K562 (cell line): ENCODE measurements around the gene SLC39A5. TPM values are rescaled to one million over a fixed set of nuclear protein-coding genes. Genes with fewer than 3 reads are reported as not detected.

ENCODE experiments used
- ATAC-seq: fragments of 200-7000 bp; cut with Tn5 transposase; 3 replicates; pipeline ENCODE4 v1.9.1; 2020; ENCODE audit warnings: moderate library complexity
- BruUV-seq: library from RNA; stranded (reverse); fragments of 400-500 nt; replicated peaks from 2 replicates; lab custom pipeline; 2021; lab: Mats Ljungman, UMichigan
- CTCF ChIA-PET: fragments of 300-600 bp; formaldehyde crosslinking; extraction: SDS; loops from one replicate; lab custom pipeline; 2021; ENCODE audit warnings: low intra/inter-chr PET ratio; lab: Yijun Ruan, JAX
- POLR2A ChIA-PET: fragments of 300-600, 350-650 bp; sonication (Branson Sonifier 250); formaldehyde crosslinking; extraction: SDS; loops from one replicate; lab custom pipeline; 2021; ENCODE audit warnings: antibody characterized with exemption, inconsistent platforms; lab: Yijun Ruan, JAX
- DNase-seq, 4 experiments: peaks; one replicate each; pipeline versions ENCODE4 v3.0.0 to v3.0.0-alpha.2; 2011 to 2018; ENCODE audit warnings: low spot score in 3 of 4, mixed read lengths in 3 of 4; ENCODE audit errors: extremely low read depth in 1 of 4
- FAIRE-seq: peaks from 2 replicates; lab custom pipeline; 2011; peaks lifted over from hg19 to GRCh38; lab: Jason Lieb, UNC
- H2AFZ ChIP-seq: 2 replicates; pipeline ENCODE4 v1.6.0; 2011; ENCODE audit warnings: low read depth, low read length, control low read depth, inconsistent platforms
- H3K27ac ChIP-seq: fragments of 200-600 bp; 3 replicates; pipeline ENCODE4 v1.8.0; 2011; ENCODE audit warnings: low read depth, mild to moderate bottlenecking, control low read depth, inconsistent platforms, low read length, moderate library complexity, mixed read lengths; ENCODE audit errors: extremely low read depth
- H3K27me3 ChIP-seq, 2 experiments: fragments of 300-600 bp in 1 of 2; 2 replicates in 1 of 2; 3 replicates in 1 of 2; pipeline versions ENCODE4 v1.6.0 to v1.8.0; 2011; ENCODE audit warnings: inconsistent platforms in 2 of 2, low read length in 2 of 2, mild to moderate bottlenecking in 1 of 2, mixed read lengths in 1 of 2, moderate library complexity in 1 of 2; ENCODE audit not compliant: control insufficient read depth in 2 of 2, insufficient read depth in 2 of 2
- H3K36me3 ChIP-seq: fragments of 300-600 bp; 3 replicates; pipeline ENCODE4 v1.8.0; 2011; ENCODE audit warnings: mild to moderate bottlenecking, low read length, inconsistent platforms; ENCODE audit not compliant: control insufficient read depth, insufficient read depth
- H3K4me1 ChIP-seq, 2 experiments: fragments of 200-600 bp in 1 of 2; replicated peaks in 1 of 2; 2 replicates in 1 of 2; 3 replicates in 1 of 2; pipeline versions ENCODE4 v1.5.1 to v1.8.0; 2011; ENCODE audit warnings: inconsistent platforms in 2 of 2, low read length in 2 of 2, mild to moderate bottlenecking in 1 of 2, mixed read lengths in 1 of 2, moderate library complexity in 1 of 2; ENCODE audit not compliant: control insufficient read depth in 2 of 2, insufficient read depth in 2 of 2
- H3K4me2 ChIP-seq: 2 replicates; pipeline ENCODE4 v1.6.1; 2011; ENCODE audit warnings: low read length, control low read depth, inconsistent platforms, mixed read lengths; ENCODE audit not compliant: insufficient read depth
- H3K4me3 ChIP-seq: fragments of 200-600 bp; sonication (generic), shearing (Covaris generic); 2 replicates; pipeline ENCODE4 v1.5.1; 2016; ENCODE audit warnings: control low read depth, inconsistent platforms
- H3K79me2 ChIP-seq: fragments of 200-600 bp; 3 replicates; pipeline ENCODE4 v1.8.0; 2011; ENCODE audit warnings: low read length, inconsistent platforms; ENCODE audit not compliant: control insufficient read depth, insufficient read depth
- H3K9ac ChIP-seq, 2 experiments: 2 replicates each; pipeline versions ENCODE4 v1.6.0 to v1.6.1; 2011; ENCODE audit warnings: low read depth in 2 of 2, low read length in 2 of 2, control low read depth in 1 of 2, inconsistent platforms in 1 of 2, mild to moderate bottlenecking in 1 of 2, mixed read lengths in 1 of 2; ENCODE audit not compliant: insufficient read depth in 1 of 2
- H3K9me1 ChIP-seq: one replicate; pipeline ENCODE4 v1.6.0; 2011; ENCODE audit warnings: inconsistent platforms, mild to moderate bottlenecking, low read length, moderate library complexity; ENCODE audit not compliant: control insufficient read depth, insufficient read depth
- H3K9me3 ChIP-seq: replicated peaks from 2 replicates; pipeline ENCODE4 v1.5.1; 2011; ENCODE audit warnings: low read depth, low read length, inconsistent platforms; ENCODE audit not compliant: control insufficient read depth, insufficient read depth
- H4K20me1 ChIP-seq: replicated peaks from 2 replicates; pipeline ENCODE4 v1.6.1; 2011; ENCODE audit warnings: low read length, inconsistent platforms, mixed read lengths; ENCODE audit not compliant: control insufficient read depth, insufficient read depth
- NFXL1 ChIP-seq: fragments of 450-650 bp; formaldehyde crosslinking; IDR thresholded peaks from 2 replicates; pipeline ENCODE4 v1.4.0; 2021; ENCODE audit warnings: mild to moderate bottlenecking
- PML ChIP-seq: IDR thresholded peaks from 2 replicates; pipeline ENCODE4 v1.6.1; 2012; ENCODE audit warnings: low read length, inconsistent platforms
- SMARCA4 ChIP-seq: fragments of 450-650 bp; IDR thresholded peaks from 2 replicates; pipeline ENCODE4 v1.6.1; 2016
- THRB ChIP-seq: fragments of 450-650 bp; formaldehyde crosslinking; conservative IDR thresholded peaks from 2 replicates; pipeline ENCODE4 v1.4.0; 2022; ENCODE audit warnings: mild to moderate bottlenecking, missing genetic modification characterization
- TSC22D4 ChIP-seq: fragments of 450-650 bp; IDR thresholded peaks from 2 replicates; pipeline ENCODE4 v1.6.1; 2016; ENCODE audit warnings: missing genetic modification characterization, missing biosample characterization, control low read depth
- USF2 ChIP-seq: sonication (generic); formaldehyde crosslinking; IDR thresholded peaks from 2 replicates; pipeline ENCODE4 v1.5.0; 2020; ENCODE audit warnings: missing genetic modification reagents
- ZNF121 ChIP-seq: sonication (generic); formaldehyde crosslinking; conservative IDR thresholded peaks from 2 replicates; pipeline ENCODE4 v1.8.0; 2022; ENCODE audit warnings: missing genetic modification reagents
- ZNF436 ChIP-seq: fragments of 250-450, 450-650 bp; sonication (Bioruptor Pico); formaldehyde crosslinking; IDR thresholded peaks from 2 replicates; pipeline ENCODE4 v1.7.0; 2020; ENCODE audit warnings: mild to moderate bottlenecking
- WGBS: fragments of 100-300 bp; shearing (Covaris generic); methylation state at CpG from one replicate; pipeline ENCODE4 v1.1.6; 2016; ENCODE audit warnings: low coverage, mixed read lengths; ENCODE audit not compliant: insufficient coverage; ENCODE audit errors: missing lambda C conversion rate; 5-methylcytosine and 5-hydroxymethylcytosine counted together
- in situ Hi-C: fragments of 300-500 bp; cut with MboI; formaldehyde crosslinking; loops from 4 replicates; pipeline ENCODE4 v1.15.0; 2018; ENCODE audit warnings: inconsistent platforms, mixed read lengths
- intact Hi-C: fragments of 100-400 bp; cut with micrococcal nuclease; formaldehyde crosslinking; loops from 2 replicates; pipeline ENCODE4 v1.14.2; 2022
- polyA plus RNA-seq, 8 experiments: library from polyadenylated mRNA; depleted of rRNA in 4 of 8; stranded (reverse) in 5 of 8; unstranded in 3 of 8; fragments of >200 nt; fragmentation: Nextera tagmentation in 2 of 8; fragmentation: Illumina TruSeq in 1 of 8; extraction: Ambion mirVana in 2 of 8; extraction: Trizol in 1 of 8; gene quantifications; 2 replicates each; pipeline versions ENCODE4 v1.2.1 to v1.2.3, GENCODE V29; 2011 to 2014; ENCODE audit warnings: inconsistent platforms in 1 of 8, missing spikeins in 1 of 8
- total RNA-seq, 7 experiments: library from RNA; depleted of rRNA in 6 of 7; stranded (reverse); fragments of >200 nt in 6 of 7; fragmentation: Illumina TruSeq in 2 of 7; extraction: Trizol in 2 of 7; gene quantifications; 2 replicates each; pipeline versions ENCODE4 v1.2.1 to v1.2.3, GENCODE V29; 2011 to 2021; ENCODE audit warnings: low replicate concordance in 1 of 7
- TF ChIP-seq, protein P1 (sequence below): fragments of 450-650 bp; formaldehyde crosslinking; IDR thresholded peaks from 2 replicates; pipeline ENCODE4 v1.4.0; 2020; ENCODE audit warnings: mild to moderate bottlenecking
- TF ChIP-seq, protein P2 (sequence below): fragments of 200-800 bp; sonication (Bioruptor generic); IDR thresholded peaks from 2 replicates; pipeline ENCODE4 v1.6.1; 2017; ENCODE audit warnings: missing genetic modification characterization, missing compliant biosample characterization
- TF ChIP-seq, protein P3 (sequence below), 2 experiments: fragments of 450-650 bp; IDR thresholded peaks; 2 replicates each; pipeline ENCODE4 v1.6.1; 2018; ENCODE audit warnings: mild to moderate bottlenecking in 2 of 2, low read depth in 1 of 2; ENCODE audit not compliant: partially characterized antibody in 2 of 2

SLC39A5 gene
- total and polyA plus RNA-seq, 9 of the 15 experiments (the other 6 are each of a cell fraction or from before 2014, with no cell fraction given) = 0.08 to 0.10 TPM; not detected in 7

- DNase-seq = peak in 1 of 4 experiments; percentile 27
- no peak for FAIRE-seq
- in situ Hi-C loops (no loop called here), intact Hi-C loops (loop anchor here (10.0 kb wide), 1 partner anchor 176 kb away; the partner anchor contains the start of gene RPS26)
- CTCF ChIA-PET = interaction anchor here (1.4 kb wide), 1 partner anchor 32 kb away, joined by 5 read pairs; the partner anchor contains the start of gene SMARCC2
- ATAC-seq = peak; percentile 5
- BruUV-seq = TSS peak; percentile 92
- Histone ChIP-seq H3K36me3 (peaks cover 8% of the 10 kb centered on the region; the same call in 2 of the 3 replicates), H3K9ac (peak overlapping the region; percentile 85 to 97), H3K4me2 (peak overlapping the region; percentile 96), H3K27me3 (no peaks in the 10 kb centered on the region), H3K9me1 (no peaks in the 10 kb centered on the region), H2AFZ (peak overlapping the region; percentile 96), H3K4me3 (peak overlapping the region; percentile 90), H3K79me2 (peaks cover 47% of the 10 kb centered on the region), H3K9me3 (no peaks in the 10 kb centered on the region), H3K27ac (peak overlapping the region; percentile 93), H4K20me1 (no peaks in the 10 kb centered on the region), H3K4me1 (peaks cover 20 to 31% of the 10 kb centered on the region in 2 experiments; a peak in 4 of 5 replicates)
- POLR2A ChIA-PET = interaction anchor here (0.6 to 3.4 kb wide), 24 partner anchors 10 to 327 kb away, joined by 3 to 68 read pairs (median 6); partner anchors contain the start of genes COQ10A, CS, ESYT1 and MYL6
- WGBS = under 1% methylated on average over 18 of the region's 21 CpGs
- TF ChIP-seq ZNF121 (no peak), NFXL1 (CRISPR knock-in tag) (no peak), ZNF436 (CRISPR knock-in tag) (no peak), SMARCA4 (no peak), THRB (no peak), PML (no peak), TSC22D4 (tag) (no peak), USF2 (CRISPR knock-in tag) (no peak)
- TF ChIP-seq, protein P1, sequence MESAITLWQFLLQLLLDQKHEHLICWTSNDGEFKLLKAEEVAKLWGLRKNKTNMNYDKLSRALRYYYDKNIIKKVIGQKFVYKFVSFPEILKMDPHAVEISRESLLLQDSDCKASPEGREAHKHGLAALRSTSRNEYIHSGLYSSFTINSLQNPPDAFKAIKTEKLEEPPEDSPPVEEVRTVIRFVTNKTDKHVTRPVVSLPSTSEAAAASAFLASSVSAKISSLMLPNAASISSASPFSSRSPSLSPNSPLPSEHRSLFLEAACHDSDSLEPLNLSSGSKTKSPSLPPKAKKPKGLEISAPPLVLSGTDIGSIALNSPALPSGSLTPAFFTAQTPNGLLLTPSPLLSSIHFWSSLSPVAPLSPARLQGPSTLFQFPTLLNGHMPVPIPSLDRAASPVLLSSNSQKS = no peak
- TF ChIP-seq, protein P2, sequence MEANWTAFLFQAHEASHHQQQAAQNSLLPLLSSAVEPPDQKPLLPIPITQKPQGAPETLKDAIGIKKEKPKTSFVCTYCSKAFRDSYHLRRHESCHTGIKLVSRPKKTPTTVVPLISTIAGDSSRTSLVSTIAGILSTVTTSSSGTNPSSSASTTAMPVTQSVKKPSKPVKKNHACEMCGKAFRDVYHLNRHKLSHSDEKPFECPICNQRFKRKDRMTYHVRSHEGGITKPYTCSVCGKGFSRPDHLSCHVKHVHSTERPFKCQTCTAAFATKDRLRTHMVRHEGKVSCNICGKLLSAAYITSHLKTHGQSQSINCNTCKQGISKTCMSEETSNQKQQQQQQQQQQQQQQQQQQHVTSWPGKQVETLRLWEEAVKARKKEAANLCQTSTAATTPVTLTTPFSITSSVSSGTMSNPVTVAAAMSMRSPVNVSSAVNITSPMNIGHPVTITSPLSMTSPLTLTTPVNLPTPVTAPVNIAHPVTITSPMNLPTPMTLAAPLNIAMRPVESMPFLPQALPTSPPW (CRISPR knock-in tag) = peak; percentile 57; the same call in 1 of the 2 replicates
- TF ChIP-seq, protein P3, sequence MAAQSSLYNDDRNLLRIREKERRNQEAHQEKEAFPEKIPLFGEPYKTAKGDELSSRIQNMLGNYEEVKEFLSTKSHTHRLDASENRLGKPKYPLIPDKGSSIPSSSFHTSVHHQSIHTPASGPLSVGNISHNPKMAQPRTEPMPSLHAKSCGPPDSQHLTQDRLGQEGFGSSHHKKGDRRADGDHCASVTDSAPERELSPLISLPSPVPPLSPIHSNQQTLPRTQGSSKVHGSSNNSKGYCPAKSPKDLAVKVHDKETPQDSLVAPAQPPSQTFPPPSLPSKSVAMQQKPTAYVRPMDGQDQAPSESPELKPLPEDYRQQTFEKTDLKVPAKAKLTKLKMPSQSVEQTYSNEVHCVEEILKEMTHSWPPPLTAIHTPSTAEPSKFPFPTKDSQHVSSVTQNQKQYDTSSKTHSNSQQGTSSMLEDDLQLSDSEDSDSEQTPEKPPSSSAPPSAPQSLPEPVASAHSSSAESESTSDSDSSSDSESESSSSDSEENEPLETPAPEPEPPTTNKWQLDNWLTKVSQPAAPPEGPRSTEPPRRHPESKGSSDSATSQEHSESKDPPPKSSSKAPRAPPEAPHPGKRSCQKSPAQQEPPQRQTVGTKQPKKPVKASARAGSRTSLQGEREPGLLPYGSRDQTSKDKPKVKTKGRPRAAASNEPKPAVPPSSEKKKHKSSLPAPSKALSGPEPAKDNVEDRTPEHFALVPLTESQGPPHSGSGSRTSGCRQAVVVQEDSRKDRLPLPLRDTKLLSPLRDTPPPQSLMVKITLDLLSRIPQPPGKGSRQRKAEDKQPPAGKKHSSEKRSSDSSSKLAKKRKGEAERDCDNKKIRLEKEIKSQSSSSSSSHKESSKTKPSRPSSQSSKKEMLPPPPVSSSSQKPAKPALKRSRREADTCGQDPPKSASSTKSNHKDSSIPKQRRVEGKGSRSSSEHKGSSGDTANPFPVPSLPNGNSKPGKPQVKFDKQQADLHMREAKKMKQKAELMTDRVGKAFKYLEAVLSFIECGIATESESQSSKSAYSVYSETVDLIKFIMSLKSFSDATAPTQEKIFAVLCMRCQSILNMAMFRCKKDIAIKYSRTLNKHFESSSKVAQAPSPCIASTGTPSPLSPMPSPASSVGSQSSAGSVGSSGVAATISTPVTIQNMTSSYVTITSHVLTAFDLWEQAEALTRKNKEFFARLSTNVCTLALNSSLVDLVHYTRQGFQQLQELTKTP (IDR thresholded peaks at IDR 0.05; ENCODE audit: low read depth in 1 of 2, partially characterized antibody in 2 of 2) = no peak
Measured at GRCh38 chr12:56221232-56221756, 8.6 kb upstream of the SLC39A5 start.
